HG03025 (cell line): ENCODE data around the gene SMC5.
A peak's percentile ranks its signal among the peaks of the same experiment; 100 is the strongest.
"Not testable (repeated sequence)": the region's sequence is repeated elsewhere in the genome, so short reads cannot be mapped to it uniquely, and the experiment has no call there.

Experiments used
- ATAC-seq: cut with Tn5 transposase; IDR thresholded peaks from one replicate; pipeline ENCODE4 v1.9.1; 2021; ENCODE audit warnings: mild to moderate bottlenecking, moderate library complexity; ENCODE audit not compliant: unreplicated experiment, low FRiP score

SMC5 gene

GRCh38 chr9:70352802-70353201 lies 94.0 kb downstream of the SMC5 start:
- no peak for ATAC-seq

GRCh38 chr9:70355801-70356200 lies 97.0 kb downstream of the SMC5 start:
- no peak for ATAC-seq

- no peak for ATAC-seq
Measured at GRCh38 chr9:70362952-70363351, 104.2 kb downstream of the SMC5 start.

- ATAC-seq = no peak
Measured at GRCh38 chr9:70363760-70364159, 105.0 kb downstream of the SMC5 start.

GRCh38 chr9:70367305-70367930 lies 108.6 kb downstream of the SMC5 start:
- ATAC-seq = no peak

- no peak for ATAC-seq
Measured at GRCh38 chr9:70374962-70375618, 116.3 kb downstream of the SMC5 start.

- no peak for ATAC-seq
Measured at GRCh38 chr9:70382046-70382708, 123.4 kb downstream of the SMC5 start.

GRCh38 chr9:70382709-70383605 lies 124.2 kb downstream of the SMC5 start:
- no peak for ATAC-seq

GRCh38 chr9:70385426-70385825 lies 126.6 kb downstream of the SMC5 start:
- ATAC-seq = no peak

- ATAC-seq = no peak
Measured at GRCh38 chr9:70387663-70388062, 128.9 kb downstream of the SMC5 start.

- no peak for ATAC-seq
Measured at GRCh38 chr9:70389188-70389587, 130.4 kb downstream of the SMC5 start.

GRCh38 chr9:70389621-70390266 lies 131.0 kb downstream of the SMC5 start:
- no peak for ATAC-seq

- ATAC-seq = no peak
Measured at GRCh38 chr9:70390933-70391341, 132.2 kb downstream of the SMC5 start.

- ATAC-seq = no peak
Measured at GRCh38 chr9:70392189-70392588, 133.4 kb downstream of the SMC5 start.

GRCh38 chr9:70392850-70393249 lies 134.1 kb downstream of the SMC5 start:
- no peak for ATAC-seq

- ATAC-seq = no peak
Measured at GRCh38 chr9:70395652-70396051, 136.9 kb downstream of the SMC5 start.

- ATAC-seq = peak; percentile 99
Measured at GRCh38 chr9:70398145-70398556, 139.4 kb downstream of the SMC5 start.

- ATAC-seq = no peak
Measured at GRCh38 chr9:70399141-70399540, 140.4 kb downstream of the SMC5 start.

- ATAC-seq = no peak
Measured at GRCh38 chr9:70400107-70400892, 141.5 kb downstream of the SMC5 start.

GRCh38 chr9:70401241-70401640 lies 142.5 kb downstream of the SMC5 start:
- ATAC-seq = not testable (repeated sequence)
